Neural crest cell (in vitro differentiated cells): Measurements from ENCODE around the gene DIP2C. TPM values are rescaled to one million over a fixed set of nuclear protein-coding genes. Genes with fewer than 3 reads are reported as not detected.
A peak's percentile ranks its signal among the peaks of the same experiment; 100 is the strongest.

Experiments used
- DNase-seq: peaks from one replicate; pipeline ENCODE4 v3.0.0; 2021; ENCODE audit warnings: low read depth, mixed read lengths, low spot score
- H3K27ac Mint-ChIP-seq: one replicate; pipeline ENCODE4 v1.8.0; 2021; ENCODE audit warnings: mild to moderate bottlenecking, mixed read lengths; ENCODE audit not compliant: unreplicated experiment
- H3K27me3 Mint-ChIP-seq: 2 replicates; pipeline ENCODE4 v1.8.0; 2021; ENCODE audit warnings: low read depth, mild to moderate bottlenecking, mixed read lengths
- H3K36me3 Mint-ChIP-seq: 2 replicates; pipeline ENCODE4 v1.8.0; 2021; ENCODE audit warnings: low read depth, mild to moderate bottlenecking, mixed read lengths
- H3K4me1 Mint-ChIP-seq: 2 replicates; pipeline ENCODE4 v1.8.0; 2021; ENCODE audit warnings: mixed read lengths
- H3K4me3 Mint-ChIP-seq: one replicate; pipeline ENCODE4 v1.8.0; 2021; ENCODE audit warnings: mild to moderate bottlenecking, mixed read lengths
- H3K9me3 Mint-ChIP-seq: 2 replicates; pipeline ENCODE4 v1.8.0; 2021; ENCODE audit warnings: mixed read lengths
- total RNA-seq: library from RNA; stranded (reverse); gene quantifications from 2 replicates; pipeline ENCODE4 v1.2.1, GENCODE V29; 2021
- TF ChIP-seq, protein P1 (sequence below): fragments of 200-600 bp; sonication (generic); conservative IDR thresholded peaks from 2 replicates; pipeline ENCODE4 v1.5.0; 2021; ENCODE audit warnings: antibody characterized with exemption, mild to moderate bottlenecking

DIP2C gene
- total RNA-seq, 1 donor from 2014 or later, result 21.7 TPM

- no peak for DNase-seq
- H3K4me3 Mint-ChIP-seq, result no peak overlapping the region
- H3K4me1 Mint-ChIP-seq, result peaks cover 3% of the 10 kb centered on the region
- H3K9me3 Mint-ChIP-seq, result no peaks in the 10 kb centered on the region
- TF ChIP-seq, protein P1, sequence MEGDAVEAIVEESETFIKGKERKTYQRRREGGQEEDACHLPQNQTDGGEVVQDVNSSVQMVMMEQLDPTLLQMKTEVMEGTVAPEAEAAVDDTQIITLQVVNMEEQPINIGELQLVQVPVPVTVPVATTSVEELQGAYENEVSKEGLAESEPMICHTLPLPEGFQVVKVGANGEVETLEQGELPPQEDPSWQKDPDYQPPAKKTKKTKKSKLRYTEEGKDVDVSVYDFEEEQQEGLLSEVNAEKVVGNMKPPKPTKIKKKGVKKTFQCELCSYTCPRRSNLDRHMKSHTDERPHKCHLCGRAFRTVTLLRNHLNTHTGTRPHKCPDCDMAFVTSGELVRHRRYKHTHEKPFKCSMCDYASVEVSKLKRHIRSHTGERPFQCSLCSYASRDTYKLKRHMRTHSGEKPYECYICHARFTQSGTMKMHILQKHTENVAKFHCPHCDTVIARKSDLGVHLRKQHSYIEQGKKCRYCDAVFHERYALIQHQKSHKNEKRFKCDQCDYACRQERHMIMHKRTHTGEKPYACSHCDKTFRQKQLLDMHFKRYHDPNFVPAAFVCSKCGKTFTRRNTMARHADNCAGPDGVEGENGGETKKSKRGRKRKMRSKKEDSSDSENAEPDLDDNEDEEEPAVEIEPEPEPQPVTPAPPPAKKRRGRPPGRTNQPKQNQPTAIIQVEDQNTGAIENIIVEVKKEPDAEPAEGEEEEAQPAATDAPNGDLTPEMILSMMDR, result no peak
- no peaks in the 10 kb centered on the region for H3K27me3 Mint-ChIP-seq
- peaks cover 19% of the 10 kb centered on the region for H3K36me3 Mint-ChIP-seq
- H3K27ac Mint-ChIP-seq, result no peak overlapping the region
Observed at GRCh38 chr10:279232-279631, 410.2 kb downstream of the DIP2C start.

DNA sequence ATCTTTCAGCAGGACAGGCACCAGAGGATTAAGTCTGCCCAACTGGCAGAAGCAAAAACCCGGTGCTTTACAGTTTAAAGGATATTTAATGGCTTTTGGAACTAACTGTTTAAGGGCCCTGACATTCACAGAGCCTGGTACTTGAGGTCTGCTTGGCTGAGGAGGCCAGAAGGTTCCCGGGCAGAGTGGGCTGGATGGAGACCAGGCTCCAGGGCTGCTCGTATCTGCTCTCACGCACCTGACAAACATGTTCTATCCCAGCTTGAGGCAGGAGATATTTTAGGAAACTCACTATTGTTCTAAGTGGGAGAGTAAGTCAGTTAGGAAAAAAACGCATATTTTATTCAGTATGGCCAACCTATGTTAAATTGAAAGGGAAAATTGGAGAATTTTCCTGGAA lies 410.8 kb downstream of the DIP2C start:
- Mint-ChIP-seq H3K27me3 (no peaks in the 10 kb centered on the region), H3K9me3 (no peaks in the 10 kb centered on the region), H3K4me3 (no peak overlapping the region), H3K36me3 (peaks cover 17% of the 10 kb centered on the region), H3K4me1 (peaks cover 3% of the 10 kb centered on the region), H3K27ac (no peak overlapping the region)
- TF ChIP-seq, protein P1, result no peak
- DNase-seq, result no peak

- no peak for DNase-seq
- no peaks in the 10 kb centered on the region for H3K9me3 Mint-ChIP-seq
- H3K36me3 Mint-ChIP-seq, result peaks cover 17% of the 10 kb centered on the region
- H3K27me3 Mint-ChIP-seq, result no peaks in the 10 kb centered on the region
- H3K27ac Mint-ChIP-seq, result peak overlapping the region; percentile 54
- H3K4me3 Mint-ChIP-seq, result no peak overlapping the region
- peaks cover 3% of the 10 kb centered on the region for H3K4me1 Mint-ChIP-seq
- TF ChIP-seq, protein P1, result no peak
Observed at GRCh38 chr10:277963-278362, 411.5 kb downstream of the DIP2C start.

GRCh38 chr10:275680-276079 lies 413.8 kb downstream of the DIP2C start:
- H3K9me3 Mint-ChIP-seq, result no peaks in the 10 kb centered on the region
- peaks cover 3% of the 10 kb centered on the region for H3K4me1 Mint-ChIP-seq
- no peak overlapping the region for H3K27ac Mint-ChIP-seq
- no peak overlapping the region for H3K4me3 Mint-ChIP-seq
- TF ChIP-seq, protein P1, result no peak
- H3K27me3 Mint-ChIP-seq, result no peaks in the 10 kb centered on the region
- no peak for DNase-seq
- peaks cover 12% of the 10 kb centered on the region for H3K36me3 Mint-ChIP-seq

GRCh38 chr10:274866-275265 lies 414.6 kb downstream of the DIP2C start:
- H3K9me3 Mint-ChIP-seq, result no peaks in the 10 kb centered on the region
- DNase-seq, result no peak
- peaks cover 3% of the 10 kb centered on the region for H3K4me1 Mint-ChIP-seq
- TF ChIP-seq, protein P1, result no peak
- no peaks in the 10 kb centered on the region for H3K27me3 Mint-ChIP-seq
- H3K36me3 Mint-ChIP-seq, result peaks cover 7% of the 10 kb centered on the region
- H3K27ac Mint-ChIP-seq, result no peak overlapping the region
- no peak overlapping the region for H3K4me3 Mint-ChIP-seq

- Mint-ChIP-seq H3K27me3 (no peaks in the 10 kb centered on the region), H3K4me1 (peaks cover 7% of the 10 kb centered on the region), H3K27ac (no peak overlapping the region), H3K9me3 (no peaks in the 10 kb centered on the region), H3K4me3 (no peak overlapping the region), H3K36me3 (peaks cover 7% of the 10 kb centered on the region)
- no peak for DNase-seq
- TF ChIP-seq, protein P1, result no peak
Observed at GRCh38 chr10:273088-273487, 416.4 kb downstream of the DIP2C start.
